ENCODE results near the gene LBH.

DNA sequence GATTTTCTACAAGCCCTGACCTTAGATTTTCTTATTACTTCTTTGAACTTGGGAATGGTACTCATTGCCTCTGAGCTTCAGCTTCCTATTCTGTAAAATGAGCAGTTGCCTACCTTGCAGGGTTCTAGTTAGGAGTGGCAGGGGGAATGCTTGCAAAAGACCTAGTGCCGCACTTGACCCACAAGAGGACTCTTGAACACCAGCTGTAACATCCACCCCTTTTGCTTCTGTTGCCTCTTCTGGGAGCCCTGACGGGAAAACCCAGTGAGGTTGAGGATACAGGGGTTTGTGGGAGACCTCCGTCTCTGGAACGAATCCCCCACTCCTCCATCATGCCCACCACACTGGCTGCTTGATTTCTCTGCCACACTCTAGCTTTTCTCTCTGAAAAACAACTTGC, 27.1 kb upstream of the LBH start:
- TF ChIP-seq, protein P1, sequence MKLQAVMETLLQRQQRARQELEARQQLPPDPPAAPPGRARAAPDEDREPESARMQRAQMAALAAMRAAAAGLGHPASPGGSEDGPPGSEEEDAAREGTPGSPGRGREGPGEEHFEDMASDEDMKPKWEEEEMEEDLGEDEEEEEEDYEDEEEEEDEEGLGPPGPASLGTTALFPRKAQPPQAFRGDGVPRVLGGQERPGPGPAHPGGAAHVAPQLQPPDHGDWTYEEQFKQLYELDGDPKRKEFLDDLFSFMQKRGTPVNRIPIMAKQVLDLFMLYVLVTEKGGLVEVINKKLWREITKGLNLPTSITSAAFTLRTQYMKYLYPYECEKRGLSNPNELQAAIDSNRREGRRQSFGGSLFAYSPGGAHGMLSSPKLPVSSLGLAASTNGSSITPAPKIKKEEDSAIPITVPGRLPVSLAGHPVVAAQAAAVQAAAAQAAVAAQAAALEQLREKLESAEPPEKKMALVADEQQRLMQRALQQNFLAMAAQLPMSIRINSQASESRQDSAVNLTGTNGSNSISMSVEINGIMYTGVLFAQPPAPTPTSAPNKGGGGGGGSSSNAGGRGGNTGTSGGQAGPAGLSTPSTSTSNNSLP (IDR thresholded peaks at IDR 0.05; ENCODE audit: low read depth, low read length): no peak
- TF ChIP-seq, protein P2, sequence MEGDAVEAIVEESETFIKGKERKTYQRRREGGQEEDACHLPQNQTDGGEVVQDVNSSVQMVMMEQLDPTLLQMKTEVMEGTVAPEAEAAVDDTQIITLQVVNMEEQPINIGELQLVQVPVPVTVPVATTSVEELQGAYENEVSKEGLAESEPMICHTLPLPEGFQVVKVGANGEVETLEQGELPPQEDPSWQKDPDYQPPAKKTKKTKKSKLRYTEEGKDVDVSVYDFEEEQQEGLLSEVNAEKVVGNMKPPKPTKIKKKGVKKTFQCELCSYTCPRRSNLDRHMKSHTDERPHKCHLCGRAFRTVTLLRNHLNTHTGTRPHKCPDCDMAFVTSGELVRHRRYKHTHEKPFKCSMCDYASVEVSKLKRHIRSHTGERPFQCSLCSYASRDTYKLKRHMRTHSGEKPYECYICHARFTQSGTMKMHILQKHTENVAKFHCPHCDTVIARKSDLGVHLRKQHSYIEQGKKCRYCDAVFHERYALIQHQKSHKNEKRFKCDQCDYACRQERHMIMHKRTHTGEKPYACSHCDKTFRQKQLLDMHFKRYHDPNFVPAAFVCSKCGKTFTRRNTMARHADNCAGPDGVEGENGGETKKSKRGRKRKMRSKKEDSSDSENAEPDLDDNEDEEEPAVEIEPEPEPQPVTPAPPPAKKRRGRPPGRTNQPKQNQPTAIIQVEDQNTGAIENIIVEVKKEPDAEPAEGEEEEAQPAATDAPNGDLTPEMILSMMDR (CRISPR knock-in tag; IDR thresholded peaks at IDR 0.05): no peak
- TF ChIP-seq ZKSCAN1 (IDR thresholded peaks at IDR 0.05; ENCODE audit: low read length): no peak
- no peak for TF ChIP-seq ATF7 (IDR thresholded peaks at IDR 0.05)
- no peak for TF ChIP-seq ATF7 (CRISPR knock-in tag; IDR thresholded peaks at IDR 0.05)
- no peak for TF ChIP-seq ZNF549 (CRISPR knock-in tag; IDR thresholded peaks at IDR 0.05)
